Naive thymus-derived CD8-positive, alpha-beta T cell (primary cell): ENCODE data around the gene TCF7L2. TPM values are rescaled to one million over a fixed set of nuclear protein-coding genes. Genes with fewer than 3 reads are reported as not detected.
"Not testable (repeated sequence)": the region's sequence is repeated elsewhere in the genome, so short reads cannot be mapped to it uniquely, and the experiment has no call there.

Experiments used
- ATAC-seq, 2 donors: fragments of 150-1000 bp; cut with Tn5 transposase in 1 of 2; sonication (Bioruptor Pico), chemical (Tn5 transposase) in 1 of 2; 1 replicate in 1 of 2; 2 replicates in 1 of 2; pipeline ENCODE4 v1.10.0; 2021; ENCODE audit warnings: mild to moderate bottlenecking in 2 of 2, moderate library complexity in 2 of 2
- POLR2A ChIA-PET: fragments of 350-600 bp; sonication (Branson Sonifier 250); formaldehyde crosslinking; loops from one replicate; lab custom pipeline; 2021; ENCODE audit warnings: antibody characterized with exemption; lab: Charles Lee
- DNase-seq, 10 donors: peaks; one replicate each; pipeline versions ENCODE4 v3.0.0 to v3.0.0-alpha.2; 2020 to 2022
- H3K27ac Mint-ChIP-seq, 10 donors: one replicate each; pipeline ENCODE4 v1.8.0; 2020 to 2022; ENCODE audit warnings: mild to moderate bottlenecking in 10 of 10, mixed read lengths in 10 of 10, moderate library complexity in 4 of 10, inconsistent platforms in 1 of 10
- H3K27me3 Mint-ChIP-seq, 5 donors: one replicate each; pipeline ENCODE4 v1.8.0; 2021 to 2022; ENCODE audit warnings: mixed read lengths in 5 of 5
- H3K36me3 Mint-ChIP-seq, 3 donors: one replicate each; pipeline ENCODE4 v1.8.0; 2020 to 2022; ENCODE audit warnings: mixed read lengths in 3 of 3, mild to moderate bottlenecking in 2 of 3, inconsistent platforms in 1 of 3
- H3K4me1 Mint-ChIP-seq, 4 donors: one replicate each; pipeline ENCODE4 v1.8.0; 2021 to 2022; ENCODE audit warnings: mixed read lengths in 4 of 4
- H3K4me3 Mint-ChIP-seq, 10 donors: one replicate each; pipeline ENCODE4 v1.8.0; 2020 to 2022; ENCODE audit warnings: mild to moderate bottlenecking in 10 of 10, mixed read lengths in 10 of 10, moderate library complexity in 6 of 10, inconsistent platforms in 1 of 10
- H3K9me3 Mint-ChIP-seq, 9 donors: one replicate each; pipeline ENCODE4 v1.8.0; 2020 to 2022; ENCODE audit warnings: mixed read lengths in 9 of 9, mild to moderate bottlenecking in 3 of 9, inconsistent platforms in 1 of 9, moderate library complexity in 1 of 9
- polyA plus RNA-seq, 3 donors: library from polyadenylated mRNA; unstranded; fragments of 300-500 nt; fragmentation: Illumina TruSeq; gene quantifications; one replicate each; pipeline ENCODE4 v1.2.3, GENCODE V29; 2021
- total RNA-seq, 8 experiments: library from RNA in 2 of 8; stranded (reverse) in 2 of 8; gene quantifications; one replicate each; pipeline ENCODE4 v1.2.3 and lab custom pipeline; 2021 to 2026

TCF7L2 gene
- total and polyA plus RNA-seq, 5 experiments from 2014 or later = 1.6 to 6.0 (median 4.1) TPM

GRCh38 chr10:113109482-113109881 is 159.4 kb downstream of the TCF7L2 start:
- DNase-seq, H3K4me3 Mint-ChIP-seq, H3K9me3 Mint-ChIP-seq, H3K27ac Mint-ChIP-seq, H3K27me3 Mint-ChIP-seq, ATAC-seq, H3K36me3 Mint-ChIP-seq, H3K4me1 Mint-ChIP-seq, POLR2A ChIA-PET: not testable (repeated sequence)

- POLR2A ChIA-PET = no interaction called here
- no peaks in the 10 kb centered on the region for H3K9me3 Mint-ChIP-seq
- no peaks in the 10 kb centered on the region for H3K4me1 Mint-ChIP-seq
- no peak for DNase-seq
- ATAC-seq = no peak
- H3K27ac Mint-ChIP-seq = no peak overlapping the region
- H3K27me3 Mint-ChIP-seq = no peaks in the 10 kb centered on the region
- no peak overlapping the region for H3K4me3 Mint-ChIP-seq
- H3K36me3 Mint-ChIP-seq = no peaks in the 10 kb centered on the region
These were observed 161.2 kb downstream of the TCF7L2 start for GRCh38 chr10:113111260-113111659.

- Mint-ChIP-seq H3K4me3 (no peak overlapping the region), H3K4me1 (no peaks in the 10 kb centered on the region), H3K27me3 (no peaks in the 10 kb centered on the region), H3K27ac (no peak overlapping the region), H3K9me3 (no peaks in the 10 kb centered on the region), H3K36me3 (no peaks in the 10 kb centered on the region)
- ATAC-seq (no peak), DNase-seq (no peak)
- POLR2A ChIA-PET = no interaction called here
These were observed 162.1 kb downstream of the TCF7L2 start for GRCh38 chr10:113111900-113112853.

GRCh38 chr10:113113241-113113640 is 163.2 kb downstream of the TCF7L2 start:
- DNase-seq (no peak), ATAC-seq (no peak)
- Mint-ChIP-seq H3K4me3 (no peak overlapping the region), H3K9me3 (no peaks in the 10 kb centered on the region), H3K27me3 (peaks cover 0 to 3% (median 0%) of the 10 kb centered on the region in 5 donors), H3K36me3 (peaks cover 0 to 4% (median 4%) of the 10 kb centered on the region in 3 donors), H3K27ac (no peak overlapping the region), H3K4me1 (peaks cover 0 to 2% (median 0%) of the 10 kb centered on the region in 4 donors)
- POLR2A ChIA-PET = no interaction called here

GRCh38 chr10:113113918-113114317 is 163.9 kb downstream of the TCF7L2 start:
- Mint-ChIP-seq H3K36me3 (peaks cover 0 to 5% (median 4%) of the 10 kb centered on the region in 3 donors), H3K27ac (no peak overlapping the region), H3K4me3 (no peak overlapping the region), H3K27me3 (peaks cover 0 to 4% (median 0%) of the 10 kb centered on the region in 5 donors), H3K9me3 (no peaks in the 10 kb centered on the region), H3K4me1 (peaks cover 0 to 3% (median 0%) of the 10 kb centered on the region in 4 donors)
- DNase-seq = no peak
- POLR2A ChIA-PET = no interaction called here
- no peak for ATAC-seq

GRCh38 chr10:113115556-113115955 is 165.5 kb downstream of the TCF7L2 start:
- Mint-ChIP-seq H3K4me1 (peaks cover 0 to 7% (median 0%) of the 10 kb centered on the region in 4 donors), H3K36me3 (peaks cover 0 to 5% (median 4%) of the 10 kb centered on the region in 3 donors), H3K9me3 (no peaks in the 10 kb centered on the region), H3K27ac (no peak overlapping the region), H3K27me3 (peaks cover 0 to 4% (median 0%) of the 10 kb centered on the region in 5 donors), H3K4me3 (no peak overlapping the region)
- ATAC-seq (no peak), DNase-seq (no peak)
- POLR2A ChIA-PET = no interaction called here

- ATAC-seq (no peak), DNase-seq (no peak)
- peaks cover 0 to 7% (median 0%) of the 10 kb centered on the region in 4 donors for H3K4me1 Mint-ChIP-seq
- no peaks in the 10 kb centered on the region for H3K9me3 Mint-ChIP-seq
- H3K4me3 Mint-ChIP-seq = no peak overlapping the region
- peaks cover 0 to 5% (median 4%) of the 10 kb centered on the region in 3 donors for H3K36me3 Mint-ChIP-seq
- H3K27ac Mint-ChIP-seq = no peak overlapping the region
- peaks cover 4 to 15% (median 7%) of the 10 kb centered on the region in 5 donors for H3K27me3 Mint-ChIP-seq
- POLR2A ChIA-PET = no interaction called here
These were observed 168.8 kb downstream of the TCF7L2 start for GRCh38 chr10:113118882-113119281.

- DNase-seq = no peak
- ATAC-seq = no peak
- Mint-ChIP-seq H3K27ac (no peak overlapping the region), H3K36me3 (peaks cover 0 to 5% (median 4%) of the 10 kb centered on the region in 3 donors), H3K27me3 (peaks cover 8 to 20% (median 11%) of the 10 kb centered on the region in 5 donors), H3K9me3 (no peaks in the 10 kb centered on the region), H3K4me1 (peaks cover 0 to 7% (median 0%) of the 10 kb centered on the region in 4 donors), H3K4me3 (no peak overlapping the region)
- POLR2A ChIA-PET = no interaction called here
These were observed 169.8 kb downstream of the TCF7L2 start for GRCh38 chr10:113119801-113120200.

- no peak for DNase-seq
- ATAC-seq = no peak
- Mint-ChIP-seq H3K4me1 (peaks cover 1 to 7% (median 4%) of the 10 kb centered on the region in 4 donors), H3K9me3 (no peaks in the 10 kb centered on the region), H3K4me3 (no peak overlapping the region), H3K27me3 (peaks cover 8 to 32% (median 17%) of the 10 kb centered on the region in 5 donors), H3K36me3 (peaks cover 0 to 5% (median 4%) of the 10 kb centered on the region in 3 donors), H3K27ac (no peak overlapping the region)
- POLR2A ChIA-PET = no interaction called here
These were observed 171.1 kb downstream of the TCF7L2 start for GRCh38 chr10:113121153-113121552.

GRCh38 chr10:113122947-113123346 is 172.9 kb downstream of the TCF7L2 start:
- POLR2A ChIA-PET = no interaction called here
- Mint-ChIP-seq H3K4me3 (no peak overlapping the region), H3K9me3 (no peaks in the 10 kb centered on the region), H3K27ac (no peak overlapping the region), H3K4me1 (peaks cover 6 to 15% (median 8%) of the 10 kb centered on the region in 4 donors), H3K27me3 (peaks cover 10 to 44% (median 25%) of the 10 kb centered on the region in 5 donors), H3K36me3 (peaks cover 0 to 4% (median 3%) of the 10 kb centered on the region in 3 donors)
- ATAC-seq (no peak), DNase-seq (no peak)

- H3K9me3 Mint-ChIP-seq = no peaks in the 10 kb centered on the region
- H3K27me3 Mint-ChIP-seq = peaks cover 13 to 54% (median 21%) of the 10 kb centered on the region in 5 donors
- no peak overlapping the region for H3K27ac Mint-ChIP-seq
- ATAC-seq = no peak
- no peaks in the 10 kb centered on the region for H3K36me3 Mint-ChIP-seq
- DNase-seq = no peak
- POLR2A ChIA-PET = no interaction called here
- no peak overlapping the region for H3K4me3 Mint-ChIP-seq
- peaks cover 6 to 17% (median 7%) of the 10 kb centered on the region in 4 donors for H3K4me1 Mint-ChIP-seq
These were observed 174.7 kb downstream of the TCF7L2 start for GRCh38 chr10:113124724-113125123.

- Mint-ChIP-seq H3K4me1 (peaks cover 2 to 17% (median 7%) of the 10 kb centered on the region in 4 donors), H3K4me3 (peak overlapping the region in 3 of 10 donors; percentile 12 to 71 (median 24)), H3K27me3 (peaks cover 13 to 54% (median 21%) of the 10 kb centered on the region in 5 donors), H3K36me3 (no peaks in the 10 kb centered on the region), H3K27ac (peak overlapping the region in 1 of 10 donors; percentile 30), H3K9me3 (no peaks in the 10 kb centered on the region)
- POLR2A ChIA-PET = no interaction called here
- ATAC-seq (no peak), DNase-seq (no peak)
These were observed 175.6 kb downstream of the TCF7L2 start for GRCh38 chr10:113125612-113126011.
